GM06990 (cell line): Measurements from ENCODE around the gene S100A13.
"Not testable (repeated sequence)": the region's sequence is repeated elsewhere in the genome, so short reads cannot be mapped to it uniquely, and the experiment has no call there.

ENCODE experiments used
- DNase-seq: peaks from one replicate; pipeline ENCODE4 v3.0.0-alpha.2; 2011; ENCODE audit not compliant: insufficient read length; ENCODE audit errors: extremely low read depth
- H3K27me3 ChIP-seq: replicated peaks from 2 replicates; pipeline ENCODE4 v1.6.0; 2011; ENCODE audit warnings: low read length; ENCODE audit not compliant: control insufficient read depth, insufficient read depth
- H3K36me3 ChIP-seq: 2 replicates; pipeline ENCODE4 v1.5.1; 2011; ENCODE audit warnings: low read length; ENCODE audit not compliant: control insufficient read depth, insufficient read depth
- H3K4me3 ChIP-seq: replicated peaks from 2 replicates; pipeline ENCODE4 v1.5.1; 2011; ENCODE audit warnings: low read depth, mild to moderate bottlenecking, control low read depth, low read length
- TF ChIP-seq, protein P1 (sequence below): IDR thresholded peaks from 2 replicates; pipeline ENCODE4 v1.5.1; 2011; ENCODE audit warnings: low read length, control low read depth, mild to moderate bottlenecking, inconsistent platforms; ENCODE audit not compliant: insufficient read depth, poor library complexity, severe bottlenecking

S100A13 gene

DNA sequence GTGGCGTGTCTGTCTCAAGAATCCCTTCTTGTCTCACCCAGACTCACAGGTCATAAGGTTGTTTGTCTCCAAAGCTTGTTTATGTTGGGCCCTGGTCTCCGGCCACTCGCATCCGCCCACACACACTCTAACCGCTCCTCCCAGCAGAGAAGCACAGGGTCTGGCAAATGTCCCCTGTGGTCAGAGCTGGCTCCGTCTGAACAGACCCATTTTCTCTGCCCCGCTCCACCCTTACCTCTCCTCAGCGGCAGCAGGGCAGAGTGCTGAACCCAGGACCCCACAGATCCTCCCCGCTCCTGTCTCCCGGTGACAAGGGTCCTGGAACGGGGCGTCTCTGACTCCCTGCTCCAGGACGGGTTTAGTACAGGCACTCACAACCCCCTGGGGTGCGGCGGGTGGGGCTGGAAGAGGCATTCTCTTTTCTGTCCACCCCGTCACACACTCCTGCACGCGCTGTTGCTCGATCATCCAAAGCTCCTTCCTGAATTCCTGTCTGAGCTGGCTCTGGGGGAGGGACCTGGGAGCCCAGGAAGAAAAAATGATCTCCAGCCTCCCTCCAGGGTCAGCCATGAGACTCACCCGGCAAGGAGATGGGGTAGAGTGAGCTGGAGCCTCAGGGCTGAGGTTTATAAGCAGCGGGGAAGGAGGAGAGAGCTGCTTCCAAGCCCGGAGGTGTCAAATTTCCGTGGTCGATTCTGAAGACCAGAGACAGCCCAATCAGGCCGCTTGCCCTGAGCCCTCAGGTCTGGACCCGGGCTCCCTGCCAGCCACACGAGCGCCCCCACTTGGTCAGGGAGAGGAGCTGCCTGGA is at the start of gene S100A13:
TSS of gene S100A13 (minus strand) at position 602 of the 811 bp plus-strand sequence. CDS start 1,033 bp downstream, outside the sequence.
- DNase-seq = peak; percentile 46
- Histone ChIP-seq H3K4me3 (peak within 1 kb of the TSS; percentile 56), H3K27me3 (no peaks in the 10 kb centered on the region), H3K36me3 (no peaks in the 10 kb centered on the region; the same call in 1 of the 2 replicates)
- TF ChIP-seq, protein P1, sequence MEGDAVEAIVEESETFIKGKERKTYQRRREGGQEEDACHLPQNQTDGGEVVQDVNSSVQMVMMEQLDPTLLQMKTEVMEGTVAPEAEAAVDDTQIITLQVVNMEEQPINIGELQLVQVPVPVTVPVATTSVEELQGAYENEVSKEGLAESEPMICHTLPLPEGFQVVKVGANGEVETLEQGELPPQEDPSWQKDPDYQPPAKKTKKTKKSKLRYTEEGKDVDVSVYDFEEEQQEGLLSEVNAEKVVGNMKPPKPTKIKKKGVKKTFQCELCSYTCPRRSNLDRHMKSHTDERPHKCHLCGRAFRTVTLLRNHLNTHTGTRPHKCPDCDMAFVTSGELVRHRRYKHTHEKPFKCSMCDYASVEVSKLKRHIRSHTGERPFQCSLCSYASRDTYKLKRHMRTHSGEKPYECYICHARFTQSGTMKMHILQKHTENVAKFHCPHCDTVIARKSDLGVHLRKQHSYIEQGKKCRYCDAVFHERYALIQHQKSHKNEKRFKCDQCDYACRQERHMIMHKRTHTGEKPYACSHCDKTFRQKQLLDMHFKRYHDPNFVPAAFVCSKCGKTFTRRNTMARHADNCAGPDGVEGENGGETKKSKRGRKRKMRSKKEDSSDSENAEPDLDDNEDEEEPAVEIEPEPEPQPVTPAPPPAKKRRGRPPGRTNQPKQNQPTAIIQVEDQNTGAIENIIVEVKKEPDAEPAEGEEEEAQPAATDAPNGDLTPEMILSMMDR = peak; percentile 89

DNA sequence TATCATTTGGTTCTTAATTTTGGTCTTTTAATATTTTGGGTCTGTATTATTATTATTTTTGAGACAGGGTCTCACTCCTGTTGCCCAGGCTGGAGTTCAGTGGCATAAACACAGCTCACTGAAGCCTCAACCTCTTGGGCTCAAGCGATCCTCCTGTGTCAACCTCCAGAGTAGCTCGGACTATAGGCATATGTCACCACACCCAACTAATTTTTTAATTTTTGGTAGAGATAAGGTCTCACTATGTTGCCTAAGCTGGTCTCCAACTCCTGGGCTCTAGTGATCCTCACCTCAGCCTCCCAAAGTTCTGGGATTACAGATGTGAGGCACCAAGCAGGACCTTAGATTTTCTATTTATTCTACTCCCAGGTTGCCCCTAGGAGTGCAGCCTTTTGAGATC is 46.2 kb upstream of the S100A13 start:
- TF ChIP-seq, protein P1 = no peak
- peaks cover 2% of the 10 kb centered on the region for H3K36me3 ChIP-seq
- H3K27me3 ChIP-seq = no peaks in the 10 kb centered on the region
- no peak for DNase-seq
- no peak overlapping the region for H3K4me3 ChIP-seq

DNA sequence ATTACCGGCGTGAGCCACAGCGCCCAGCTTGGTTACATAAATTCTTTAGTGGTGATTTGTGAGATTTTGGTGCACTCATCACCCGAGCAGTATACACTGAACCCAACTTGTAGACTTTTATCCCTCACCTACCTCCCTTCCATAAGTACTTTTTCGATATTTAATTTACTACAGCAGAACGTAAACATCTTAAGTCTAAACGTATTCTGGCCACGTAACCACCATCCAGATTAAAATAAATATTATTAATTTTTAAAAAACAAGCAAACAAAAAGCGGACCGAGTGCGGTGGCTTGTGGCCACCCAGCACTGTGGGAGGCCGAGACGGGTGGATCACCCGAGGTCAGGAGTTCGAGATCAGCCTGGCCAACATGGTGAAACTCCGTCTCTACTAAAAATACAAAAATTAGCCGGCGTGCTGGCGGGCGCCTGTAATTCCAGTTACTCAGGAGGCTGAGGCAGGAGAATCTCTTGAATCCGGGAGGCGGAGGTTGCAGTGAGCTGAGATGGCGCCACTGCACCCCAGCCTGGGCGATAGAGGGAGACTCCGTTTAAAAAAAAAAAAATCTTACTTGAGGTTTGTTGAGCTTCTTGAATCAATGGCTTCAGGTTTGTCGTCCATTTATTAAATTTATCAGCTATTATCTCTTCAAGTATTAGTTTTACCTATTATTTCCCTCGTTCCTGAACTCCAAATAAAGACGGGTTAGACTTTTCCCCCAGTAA is 44.5 kb upstream of the S100A13 start:
- TF ChIP-seq, protein P1 = peak; percentile 9
- not testable (repeated sequence) for H3K36me3 ChIP-seq, H3K27me3 ChIP-seq
- DNase-seq = peak; percentile 52
- H3K4me3 ChIP-seq = peak overlapping the region; percentile 67

DNA sequence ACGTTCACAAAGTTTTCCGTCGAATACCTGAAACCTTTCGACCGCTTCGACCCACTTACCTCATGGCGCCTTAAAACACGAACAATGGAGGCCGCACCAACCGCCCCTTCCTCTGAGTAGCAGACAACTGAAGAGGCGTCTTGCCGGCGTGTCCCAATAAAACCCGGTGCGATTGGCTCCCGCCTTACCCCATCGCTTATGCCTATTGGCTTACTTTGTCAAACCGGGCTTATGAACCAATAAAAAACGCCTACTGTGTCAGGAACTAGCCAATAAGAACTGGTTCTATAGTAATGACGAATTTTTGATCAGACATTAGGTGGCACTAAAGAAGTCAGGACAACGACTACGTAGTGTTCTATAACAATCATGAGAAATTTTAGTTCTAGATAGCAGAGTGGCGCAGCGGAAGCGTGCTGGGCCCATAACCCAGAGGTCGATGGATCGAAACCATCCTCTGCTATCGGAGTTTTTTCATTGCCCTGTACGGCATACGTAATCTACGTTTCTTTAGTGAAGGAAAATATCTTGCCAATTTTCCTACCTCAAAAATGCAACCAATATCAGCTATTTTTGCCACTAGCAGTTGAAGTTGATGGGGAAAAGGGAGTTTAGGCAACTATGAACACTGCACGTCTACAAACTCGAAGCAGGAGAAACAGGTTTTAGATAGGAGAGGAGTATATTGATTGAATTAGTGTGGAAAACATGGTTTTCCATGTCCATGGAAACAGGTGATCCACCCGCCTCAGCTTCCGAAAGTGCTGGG is 43.7 kb upstream of the S100A13 start, which contains the start of gene ILF2:
TSS of gene ILF2 (minus strand) at position 135 of the 769 bp plus-strand sequence. CDS start at position 64, 71 bp downstream.
- peak within 1 kb of the TSS; percentile 97 for H3K4me3 ChIP-seq
- peaks cover 11% of the 10 kb centered on the region for H3K36me3 ChIP-seq
- H3K27me3 ChIP-seq = no peaks in the 10 kb centered on the region
- peak; percentile 93 for DNase-seq
- TF ChIP-seq, protein P1 = peak; percentile 22

DNA sequence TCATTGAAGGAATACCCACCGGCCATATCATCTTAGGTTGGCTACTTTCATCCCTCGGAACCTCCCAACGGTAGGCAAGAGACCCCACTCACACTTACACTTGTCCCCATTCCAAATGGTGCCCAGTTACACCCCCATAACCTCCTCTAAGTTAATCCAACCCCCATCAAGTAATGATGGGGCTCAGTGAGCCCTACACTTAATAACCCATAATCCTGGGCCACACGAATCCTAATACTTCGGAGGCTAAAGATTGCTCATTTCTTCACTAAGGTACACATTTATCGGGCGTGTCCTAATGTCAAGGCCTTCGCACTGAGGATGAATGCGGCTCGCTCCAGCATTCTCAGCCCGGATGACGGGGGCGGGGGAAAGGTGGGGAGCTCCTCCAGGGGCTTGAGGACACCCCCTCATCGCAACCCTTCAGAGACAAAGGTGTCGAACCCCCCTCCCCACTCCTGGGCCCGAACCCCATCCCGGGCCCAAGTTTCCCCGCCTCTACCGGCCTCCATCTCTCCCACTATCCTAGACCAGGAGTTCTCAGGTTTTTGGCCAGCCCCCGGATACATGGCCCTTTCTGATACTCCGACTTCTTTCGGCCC is 43.1 kb upstream of the S100A13 start:
- peak overlapping the region; percentile 97 for H3K4me3 ChIP-seq
- peaks cover 15% of the 10 kb centered on the region for H3K36me3 ChIP-seq
- TF ChIP-seq, protein P1 = no peak
- DNase-seq = no peak
- H3K27me3 ChIP-seq = no peaks in the 10 kb centered on the region
